Stimulated activated CD4-positive, alpha-beta T cell treated with anti-CD3 and anti-CD28 coated beads, TNF-alpha, amount 100 ng/mL, for 24 hours (primary cell): ENCODE data around the gene CTBP2.
"Not testable (repeated sequence)": the region's sequence is repeated elsewhere in the genome, so short reads cannot be mapped to it uniquely, and the experiment has no call there.

Experiments used
- DNase-seq, 3 experiments: peaks; one replicate each; pipeline ENCODE4 v3.0.0-alpha.2; 2020; ENCODE audit warnings: low read depth in 3 of 3

Gene CTBP2

GRCh38 chr10:125087191-125087896 is 73.0 kb downstream of the CTBP2 start:
- no peak for DNase-seq

GRCh38 chr10:125086691-125087090 is 73.7 kb downstream of the CTBP2 start:
- no peak for DNase-seq

GRCh38 chr10:125085258-125086054 is 74.9 kb downstream of the CTBP2 start:
- DNase-seq = no peak

- no peak for DNase-seq
These were observed 75.6 kb downstream of the CTBP2 start for GRCh38 chr10:125084614-125085257.

- no peak for DNase-seq
These were observed 76.2 kb downstream of the CTBP2 start for GRCh38 chr10:125084191-125084613.

GRCh38 chr10:125083576-125083920 is 76.8 kb downstream of the CTBP2 start:
- DNase-seq = no peak

- DNase-seq = no peak
These were observed 77.3 kb downstream of the CTBP2 start for GRCh38 chr10:125082881-125083575.

- DNase-seq = not testable (repeated sequence)
These were observed 77.9 kb downstream of the CTBP2 start for GRCh38 chr10:125082471-125082870.

GRCh38 chr10:125081931-125082330 is 78.4 kb downstream of the CTBP2 start:
- no peak for DNase-seq

- DNase-seq = no peak
These were observed 79.4 kb downstream of the CTBP2 start for GRCh38 chr10:125080984-125081383.

- DNase-seq = no peak
These were observed 80.1 kb downstream of the CTBP2 start for GRCh38 chr10:125080296-125080695.

- DNase-seq = no peak
These were observed 81.2 kb downstream of the CTBP2 start for GRCh38 chr10:125079091-125079600.

- DNase-seq = no peak
These were observed 83.3 kb downstream of the CTBP2 start for GRCh38 chr10:125076891-125077541.

GRCh38 chr10:125076121-125076825 is 84.1 kb downstream of the CTBP2 start:
- DNase-seq = no peak

- DNase-seq = no peak
These were observed 86.4 kb downstream of the CTBP2 start for GRCh38 chr10:125073996-125074395.

- DNase-seq = no peak
These were observed 87.6 kb downstream of the CTBP2 start for GRCh38 chr10:125072794-125073193.

GRCh38 chr10:125071008-125071407 is 89.4 kb downstream of the CTBP2 start:
- DNase-seq = no peak

GRCh38 chr10:125068406-125068805 is 92.0 kb downstream of the CTBP2 start:
- DNase-seq = no peak

GRCh38 chr10:125067764-125068163 is 92.6 kb downstream of the CTBP2 start:
- DNase-seq = no peak

GRCh38 chr10:125066764-125067450 is 93.5 kb downstream of the CTBP2 start:
- DNase-seq = no peak
